Measurements from ENCODE around the gene AGAP1. TPM values are rescaled to one million over a fixed set of nuclear protein-coding genes. Genes with fewer than 3 reads are reported as not detected.
"Not testable (repeated sequence)": the region's sequence is repeated elsewhere in the genome, so short reads cannot be mapped to it uniquely, and the experiment has no call there.

AGAP1 gene
- total RNA-seq, 1 donor from 2014 or later: 43.9 TPM

GRCh38 chr2:235599596-235600338, 105.9 kb downstream of the AGAP1 start:
- Mint-ChIP-seq H3K4me3 (ENCODE audit: unreplicated experiment) (no peak overlapping the region), H3K36me3 (ENCODE audit: low read depth, unreplicated experiment) (peaks cover 17% of the 10 kb centered on the region), H3K27me3 (ENCODE audit: unreplicated experiment) (peaks cover 2% of the 10 kb centered on the region), H3K4me1 (ENCODE audit: unreplicated experiment) (peaks cover 2% of the 10 kb centered on the region), H3K27ac (ENCODE audit: unreplicated experiment) (no peak overlapping the region), H3K9me3 (ENCODE audit: unreplicated experiment) (no peaks in the 10 kb centered on the region)
- no peak for DNase-seq (ENCODE audit: low spot score)
- no peak for TF ChIP-seq CTCF (IDR thresholded peaks at IDR 0.05; ENCODE audit: unreplicated experiment)

GRCh38 chr2:235600406-235600805, 106.6 kb downstream of the AGAP1 start:
- H3K4me3 Mint-ChIP-seq (ENCODE audit: unreplicated experiment): peak overlapping the region; percentile 67
- peaks cover 17% of the 10 kb centered on the region for H3K36me3 Mint-ChIP-seq (ENCODE audit: low read depth, unreplicated experiment)
- peaks cover 2% of the 10 kb centered on the region for H3K27me3 Mint-ChIP-seq (ENCODE audit: unreplicated experiment)
- H3K9me3 Mint-ChIP-seq (ENCODE audit: unreplicated experiment): no peaks in the 10 kb centered on the region
- no peak for DNase-seq (ENCODE audit: low spot score)
- no peak overlapping the region for H3K27ac Mint-ChIP-seq (ENCODE audit: unreplicated experiment)
- TF ChIP-seq CTCF (IDR thresholded peaks at IDR 0.05; ENCODE audit: unreplicated experiment): no peak
- no peaks in the 10 kb centered on the region for H3K4me1 Mint-ChIP-seq (ENCODE audit: unreplicated experiment)

GRCh38 chr2:235600926-235601325, 107.1 kb downstream of the AGAP1 start:
- peak overlapping the region; percentile 67 for H3K4me3 Mint-ChIP-seq (ENCODE audit: unreplicated experiment)
- no peaks in the 10 kb centered on the region for H3K4me1 Mint-ChIP-seq (ENCODE audit: unreplicated experiment)
- H3K27ac Mint-ChIP-seq (ENCODE audit: unreplicated experiment): no peak overlapping the region
- H3K9me3 Mint-ChIP-seq (ENCODE audit: unreplicated experiment): no peaks in the 10 kb centered on the region
- H3K27me3 Mint-ChIP-seq (ENCODE audit: unreplicated experiment): peaks cover 2% of the 10 kb centered on the region
- no peak for TF ChIP-seq CTCF (IDR thresholded peaks at IDR 0.05; ENCODE audit: unreplicated experiment)
- H3K36me3 Mint-ChIP-seq (ENCODE audit: low read depth, unreplicated experiment): peaks cover 17% of the 10 kb centered on the region
- DNase-seq (ENCODE audit: low spot score): no peak

GRCh38 chr2:235601960-235602704, 108.3 kb downstream of the AGAP1 start:
- H3K27me3 Mint-ChIP-seq (ENCODE audit: unreplicated experiment): peaks cover 2% of the 10 kb centered on the region
- H3K9me3 Mint-ChIP-seq (ENCODE audit: unreplicated experiment): no peaks in the 10 kb centered on the region
- H3K36me3 Mint-ChIP-seq (ENCODE audit: low read depth, unreplicated experiment): peaks cover 17% of the 10 kb centered on the region
- TF ChIP-seq CTCF (IDR thresholded peaks at IDR 0.05; ENCODE audit: unreplicated experiment): no peak
- no peaks in the 10 kb centered on the region for H3K4me1 Mint-ChIP-seq (ENCODE audit: unreplicated experiment)
- DNase-seq (ENCODE audit: low spot score): no peak
- H3K27ac Mint-ChIP-seq (ENCODE audit: unreplicated experiment): no peak overlapping the region
- H3K4me3 Mint-ChIP-seq (ENCODE audit: unreplicated experiment): no peak overlapping the region

- H3K27me3 Mint-ChIP-seq (ENCODE audit: unreplicated experiment); DNase-seq (ENCODE audit: low spot score); H3K4me1 Mint-ChIP-seq (ENCODE audit: unreplicated experiment); H3K9me3 Mint-ChIP-seq (ENCODE audit: unreplicated experiment); H3K27ac Mint-ChIP-seq (ENCODE audit: unreplicated experiment): not testable (repeated sequence)
- Mint-ChIP-seq H3K36me3 (ENCODE audit: low read depth, unreplicated experiment) (peaks cover 17% of the 10 kb centered on the region), H3K4me3 (ENCODE audit: unreplicated experiment) (peak overlapping the region; percentile 47)
Measured at GRCh38 chr2:235602971-235603370, 109.1 kb downstream of the AGAP1 start.
